WERI-Rb-1 (cell line): ENCODE results near the gene ATP8A2.
A peak's percentile ranks its signal among the peaks of the same experiment; 100 is the strongest.
"Not testable (repeated sequence)": the region's sequence is repeated elsewhere in the genome, so short reads cannot be mapped to it uniquely, and the experiment has no call there.

Source experiments
- DNase-seq: peaks from one replicate; pipeline ENCODE4 v3.0.0-alpha.2; 2020
- H3K27ac ChIP-seq: fragments of 250-450 bp; sonication (Bioruptor Pico); 2 replicates; pipeline ENCODE4 v1.5.1; 2020; ENCODE audit warnings: mild to moderate bottlenecking, moderate library complexity
- H3K27me3 ChIP-seq: fragments of 250-450 bp; sonication (Bioruptor Pico); 2 replicates; pipeline ENCODE4 v1.5.1; 2021; ENCODE audit warnings: mild to moderate bottlenecking, low read depth, moderate library complexity; ENCODE audit not compliant: insufficient read depth, severe bottlenecking
- H3K36me3 ChIP-seq: fragments of 250-450 bp; sonication (Bioruptor Pico); 2 replicates; pipeline ENCODE4 v1.5.1; 2020; ENCODE audit warnings: mild to moderate bottlenecking, moderate library complexity
- H3K4me3 ChIP-seq: 2 replicates; pipeline ENCODE4 v1.5.1; 2011; ENCODE audit warnings: low read depth, mild to moderate bottlenecking, control low read depth, low read length
- H3K9me3 ChIP-seq: fragments of 250-450 bp; sonication (Bioruptor Pico); 2 replicates; pipeline ENCODE4 v1.5.1; 2021; ENCODE audit warnings: mild to moderate bottlenecking, moderate library complexity; ENCODE audit not compliant: severe bottlenecking
- CTCF ChIP-seq: IDR thresholded peaks from 2 replicates; pipeline ENCODE4 v1.5.1; 2011; ENCODE audit warnings: low read depth, mild to moderate bottlenecking, control low read depth, inconsistent platforms, low read length

Gene ATP8A2

GRCh38 chr13:26071691-26072090 lies 699.9 kb downstream of the ATP8A2 start:
- no peak for DNase-seq
- Histone ChIP-seq H3K27me3 (no peaks in the 10 kb centered on the region), H3K36me3 (no peaks in the 10 kb centered on the region), H3K4me3 (no peak overlapping the region), H3K9me3 (no peaks in the 10 kb centered on the region), H3K27ac (no peak overlapping the region)
- no peak for TF ChIP-seq CTCF

- TF ChIP-seq CTCF: 0 out of 2 replicates have a peak, but pooled peaks have one; percentile 1
- H3K27ac ChIP-seq, DNase-seq, H3K36me3 ChIP-seq, H3K4me3 ChIP-seq, H3K27me3 ChIP-seq, H3K9me3 ChIP-seq: not testable (repeated sequence)
These were observed 700.6 kb downstream of the ATP8A2 start for GRCh38 chr13:26072335-26072734.

- no peak for TF ChIP-seq CTCF
- Histone ChIP-seq H3K4me3 (no peak overlapping the region), H3K36me3 (no peaks in the 10 kb centered on the region), H3K27me3 (no peaks in the 10 kb centered on the region), H3K27ac (no peak overlapping the region), H3K9me3 (no peaks in the 10 kb centered on the region)
- DNase-seq: no peak
These were observed 702.9 kb downstream of the ATP8A2 start for GRCh38 chr13:26074706-26075105.
